HG02763 (cell line): ENCODE results near the gene PANK2.
"Not testable (repeated sequence)": the region's sequence is repeated elsewhere in the genome, so short reads cannot be mapped to it uniquely, and the experiment has no call there.

ENCODE experiments used
- ATAC-seq: cut with Tn5 transposase; IDR thresholded peaks from one replicate; pipeline ENCODE4 v1.9.1; 2021; ENCODE audit warnings: mild to moderate bottlenecking, moderate library complexity; ENCODE audit not compliant: unreplicated experiment

PANK2 gene

DNA sequence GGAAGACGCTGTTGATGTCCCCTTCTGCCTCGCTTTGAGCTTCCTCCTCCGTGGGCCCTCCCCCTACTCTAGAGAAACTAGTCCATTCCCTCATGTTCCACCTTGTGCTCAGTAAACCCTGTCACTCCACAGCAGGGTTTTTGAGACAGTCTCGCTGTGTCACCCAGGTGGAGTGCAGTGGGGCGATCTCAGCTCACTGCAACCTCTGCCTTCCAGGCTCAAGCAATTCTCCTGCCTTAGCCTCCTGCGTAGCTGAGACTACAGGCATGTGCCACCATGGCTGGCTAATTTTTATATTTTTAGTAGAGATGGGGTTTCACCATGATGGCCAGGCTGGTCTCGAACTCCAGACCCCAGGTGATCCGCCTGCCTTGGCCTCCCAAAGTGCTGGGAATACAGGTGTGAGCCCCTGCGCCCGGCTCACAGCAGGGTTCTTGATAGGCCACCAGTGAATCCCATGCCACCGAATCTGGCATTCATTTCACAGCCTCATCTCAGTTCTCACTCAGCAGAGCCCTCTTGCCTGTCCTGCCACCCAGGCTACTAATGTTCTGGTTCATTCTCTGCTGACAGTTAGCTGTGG is 36.0 kb downstream of the PANK2 start:
- ATAC-seq, result no peak

DNA sequence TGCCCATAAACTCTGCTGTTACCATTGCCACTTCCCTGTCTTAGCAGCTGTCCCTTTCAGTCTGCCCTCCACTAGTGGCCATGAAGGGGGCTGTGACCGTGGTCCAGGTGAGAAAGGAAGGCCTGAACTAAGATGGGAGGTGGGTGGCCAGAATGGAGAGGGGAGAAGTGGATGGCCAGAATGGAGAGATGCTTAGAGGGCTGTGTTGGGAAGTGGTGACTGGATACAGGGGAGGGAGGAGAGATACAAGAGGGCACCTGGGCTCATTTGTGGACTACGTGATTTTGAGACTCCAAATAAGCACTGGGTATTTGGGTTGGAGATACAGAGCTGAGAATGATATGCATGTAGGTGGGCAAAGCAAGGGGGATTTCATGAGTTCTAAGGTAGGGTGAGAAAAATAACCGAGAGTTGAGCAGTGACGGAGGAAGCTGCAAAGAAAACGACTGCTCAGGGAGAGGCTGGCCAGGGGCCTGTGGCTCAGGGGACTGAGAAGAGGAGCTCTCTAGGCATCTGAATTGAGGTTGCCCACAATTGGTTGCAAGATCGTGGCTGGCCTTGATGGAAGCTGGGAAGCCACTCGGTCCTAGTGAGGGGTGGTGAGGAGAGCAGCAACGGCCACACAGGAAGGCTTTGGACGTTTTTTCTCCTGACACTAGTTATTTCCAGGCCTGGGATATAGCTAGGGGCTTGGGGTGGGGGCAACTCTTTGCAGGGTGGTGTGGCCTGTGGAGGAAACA is 36.9 kb downstream of the PANK2 start:
- no peak for ATAC-seq

DNA sequence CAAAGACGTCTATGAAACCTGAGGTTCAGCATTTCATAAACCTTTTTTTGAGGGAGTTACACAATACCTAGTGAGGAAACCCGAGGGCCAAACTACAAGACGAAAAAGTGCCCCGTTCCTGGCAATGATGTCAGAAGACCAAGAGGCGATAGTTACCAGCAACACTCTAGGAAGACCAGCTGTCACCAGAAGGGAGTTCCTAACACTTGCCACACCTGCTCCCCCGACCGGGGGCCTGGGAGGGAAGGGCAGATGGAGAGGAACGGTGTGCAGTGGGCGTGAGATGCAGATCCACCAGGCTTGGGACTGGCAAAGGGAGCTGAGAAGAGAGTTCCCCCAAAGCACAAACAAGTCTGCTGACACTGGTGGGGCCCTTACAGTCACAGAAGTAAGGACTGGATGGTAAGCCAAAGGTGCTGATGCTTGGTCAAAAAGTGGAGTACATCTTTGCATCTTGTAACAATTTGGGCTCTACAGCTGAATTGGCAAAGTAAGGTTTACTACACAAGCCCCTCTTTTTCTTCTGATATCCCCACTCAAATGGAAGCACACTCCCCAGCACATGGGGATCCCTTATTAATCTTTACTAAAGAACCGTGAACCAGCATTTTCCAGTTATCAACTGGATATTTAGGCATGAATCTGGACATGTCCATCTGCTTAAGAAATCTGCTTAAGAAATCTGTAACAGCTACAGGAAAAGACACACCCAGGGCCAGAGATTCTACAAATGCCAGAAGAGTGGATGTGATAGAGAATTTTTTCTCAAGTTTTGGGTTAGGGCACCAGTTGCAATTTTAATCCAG is 38.5 kb downstream of the PANK2 start:
- no peak for ATAC-seq

DNA sequence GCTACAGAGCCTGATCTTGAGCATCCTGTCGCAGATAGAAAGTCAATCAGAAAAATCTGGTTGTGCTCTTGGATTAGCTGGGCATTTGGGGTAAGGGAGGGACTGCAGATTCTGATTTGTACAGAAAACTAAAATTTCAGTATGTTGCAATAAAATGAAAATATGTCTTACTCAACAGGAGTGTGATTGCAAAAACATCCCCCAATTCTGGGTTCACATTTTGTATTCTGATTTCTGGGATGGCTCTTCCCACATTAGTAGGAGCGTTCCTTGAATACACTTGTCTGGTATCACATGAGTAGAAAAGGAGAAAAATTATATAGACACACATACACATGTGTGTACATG is 40.5 kb downstream of the PANK2 start:
- ATAC-seq, result no peak

DNA sequence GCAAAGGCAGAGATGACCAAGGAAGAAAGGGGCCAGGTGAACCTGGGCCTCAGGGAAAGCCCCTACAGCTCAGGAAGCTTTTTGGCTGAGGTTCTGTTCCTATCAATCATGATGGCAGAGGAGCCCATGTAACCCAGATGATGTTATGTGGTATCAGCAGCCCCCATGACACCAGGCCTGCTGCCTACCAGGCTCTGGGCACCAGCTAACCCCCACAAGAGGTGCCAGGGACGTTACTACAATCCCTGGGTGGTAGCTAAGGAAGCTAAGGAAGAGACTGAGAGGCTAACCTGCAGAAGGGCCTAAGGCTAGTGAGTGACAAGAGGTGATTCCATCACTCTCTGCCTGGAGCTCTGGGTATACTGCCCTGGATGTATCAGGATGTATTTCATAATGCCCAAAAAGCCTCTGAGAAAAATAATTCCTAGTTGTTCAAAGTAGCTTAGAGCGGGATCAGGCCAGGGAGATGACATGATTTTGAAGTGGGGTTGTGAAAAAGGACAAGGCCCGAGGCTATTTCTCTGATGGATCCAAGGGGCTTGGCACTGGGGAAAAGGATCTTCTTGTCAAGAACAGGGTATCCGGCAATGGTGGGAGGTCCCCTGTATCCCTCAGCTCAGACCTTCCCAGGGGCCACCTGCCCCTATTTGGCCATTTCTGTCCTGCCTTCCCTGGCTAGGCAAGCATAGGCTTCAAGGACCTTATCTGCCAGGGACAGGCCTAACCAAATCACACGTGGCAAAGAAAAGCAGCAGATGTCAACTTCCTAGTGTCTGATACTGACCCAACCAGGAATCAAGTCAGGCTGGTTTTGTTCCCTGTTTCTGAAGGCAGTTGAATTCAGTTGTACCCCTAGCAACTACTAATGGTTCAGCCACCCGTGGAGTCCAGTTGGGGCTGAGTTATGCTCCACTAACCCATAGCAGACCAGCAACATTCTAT is 41.3 kb downstream of the PANK2 start:
- ATAC-seq, result no peak

DNA sequence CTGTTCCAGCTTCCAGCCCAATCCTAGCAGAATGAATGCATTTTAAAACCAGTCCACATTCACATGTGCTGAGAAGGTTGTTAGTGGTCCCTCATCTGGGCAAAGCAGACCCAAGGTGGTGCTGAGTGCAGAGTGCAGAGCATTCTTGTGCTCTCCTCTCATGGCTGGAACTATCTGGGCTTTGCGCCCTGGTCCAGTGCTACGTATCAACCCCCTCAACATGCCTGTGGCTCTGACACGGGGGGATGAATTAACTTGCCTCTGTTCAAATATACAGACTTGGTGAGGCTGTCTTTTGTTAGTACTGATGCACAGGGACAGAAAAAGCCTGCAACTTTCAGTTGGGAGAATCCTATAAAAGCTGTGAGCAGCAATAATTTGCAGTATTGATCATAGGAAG is 42.5 kb downstream of the PANK2 start:
- no peak for ATAC-seq

DNA sequence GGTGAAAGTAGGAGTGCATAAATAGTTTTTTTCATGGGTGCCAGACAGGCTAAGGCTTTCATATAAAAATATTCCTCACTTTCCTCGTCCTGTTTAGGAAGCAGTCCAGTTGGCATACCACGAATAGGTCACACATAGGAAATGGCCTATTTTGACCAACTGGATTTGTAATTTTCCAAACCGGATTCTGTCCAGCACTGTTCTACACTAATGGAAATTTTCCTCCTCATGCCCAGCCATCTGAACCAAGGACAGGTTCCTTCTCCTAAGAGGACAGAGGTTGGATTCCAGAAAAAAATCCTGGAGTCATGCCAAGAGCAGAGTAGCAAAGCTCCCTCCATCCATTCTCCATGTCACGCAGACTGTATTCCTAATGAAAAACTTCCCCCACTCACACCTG is 43.1 kb downstream of the PANK2 start:
- no peak for ATAC-seq

DNA sequence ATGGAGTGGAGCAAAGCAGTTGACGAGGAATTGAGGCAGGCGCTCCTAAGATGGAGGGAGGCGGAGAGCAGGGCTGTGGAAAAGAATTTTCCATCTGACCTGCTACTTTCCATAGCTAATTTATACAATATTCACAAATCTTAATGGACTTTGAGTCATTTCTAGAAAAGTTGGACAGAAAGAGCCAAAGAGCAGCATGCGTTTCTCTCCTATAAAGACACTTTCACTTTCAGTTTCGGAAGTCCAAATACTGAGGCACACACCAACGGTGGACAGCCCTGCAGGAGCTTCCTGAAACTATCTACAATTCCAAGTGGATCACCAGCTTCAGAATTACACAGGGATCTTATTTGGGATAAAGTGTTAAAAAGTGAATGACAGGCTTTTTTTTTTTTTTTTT is 43.5 kb downstream of the PANK2 start:
- no peak for ATAC-seq

DNA sequence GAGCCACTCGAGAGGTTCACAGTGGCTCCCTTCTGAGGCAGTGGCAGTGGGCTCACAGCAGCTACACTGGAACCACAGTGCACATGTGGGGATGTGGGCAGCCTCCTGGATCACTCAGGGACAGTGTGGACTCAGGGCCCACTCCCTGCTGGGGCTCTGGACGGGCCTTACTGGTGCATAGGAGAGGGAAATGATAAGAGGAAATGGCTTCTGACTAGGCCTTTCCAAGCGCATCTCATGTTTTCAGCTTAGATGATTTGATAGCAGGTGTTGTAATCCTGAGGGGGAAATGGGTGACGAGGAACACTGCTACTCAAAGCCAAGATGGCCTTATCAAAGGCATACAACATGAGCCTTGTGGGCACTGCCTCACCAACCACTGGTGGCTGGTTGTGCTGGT is 44.0 kb downstream of the PANK2 start:
- ATAC-seq, result no peak

DNA sequence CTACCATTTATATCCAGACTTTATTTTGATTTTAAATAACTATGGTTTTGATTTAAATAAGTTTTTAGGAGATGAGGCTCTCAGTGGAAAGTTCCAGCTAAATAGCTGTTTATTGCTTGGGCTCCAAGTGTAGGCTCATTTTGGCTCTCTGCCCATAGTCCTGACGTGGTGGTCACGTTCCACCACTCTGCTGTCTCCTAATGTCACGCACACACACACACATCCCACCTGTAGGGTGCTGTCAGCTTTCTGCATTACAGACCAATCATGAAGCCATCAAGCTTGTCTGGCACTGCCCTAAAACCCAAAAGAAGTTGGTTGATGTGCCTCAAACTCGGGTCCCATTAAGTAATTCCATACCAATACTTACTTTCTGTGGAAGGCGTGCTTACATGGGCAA is 45.4 kb downstream of the PANK2 start:
- ATAC-seq, result no peak

DNA sequence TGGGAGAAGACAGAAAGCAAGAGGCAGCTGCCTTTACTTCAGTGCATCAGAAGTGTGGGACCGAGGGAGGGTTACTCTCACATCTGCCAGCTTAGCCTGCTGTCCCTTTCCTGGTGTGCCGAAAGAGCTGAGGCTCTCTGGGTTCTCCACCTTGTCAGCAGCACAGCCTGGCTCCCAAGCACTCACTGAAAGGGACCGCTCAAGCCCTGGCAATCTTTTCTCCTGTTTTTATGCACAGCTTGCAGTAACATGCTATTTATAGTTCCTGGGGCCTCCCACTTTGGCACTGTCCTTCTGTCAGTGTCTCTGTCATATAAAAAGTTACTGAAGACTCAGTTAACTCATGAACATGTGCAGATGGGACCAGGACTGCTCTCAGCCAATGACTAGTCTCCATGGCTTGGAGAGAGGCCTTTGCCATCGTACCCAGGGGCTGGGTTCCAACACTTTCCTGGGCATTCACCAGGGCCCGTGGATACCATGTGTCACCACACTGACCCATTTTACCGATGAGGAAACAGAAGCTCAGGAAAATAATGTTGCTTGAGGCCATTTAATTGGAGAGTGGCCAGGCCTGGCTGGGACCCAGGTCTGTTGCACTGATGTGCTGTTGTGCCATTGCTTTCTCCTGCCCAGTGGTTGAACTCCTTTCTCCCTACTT is 46.2 kb downstream of the PANK2 start:
- no peak for ATAC-seq

DNA sequence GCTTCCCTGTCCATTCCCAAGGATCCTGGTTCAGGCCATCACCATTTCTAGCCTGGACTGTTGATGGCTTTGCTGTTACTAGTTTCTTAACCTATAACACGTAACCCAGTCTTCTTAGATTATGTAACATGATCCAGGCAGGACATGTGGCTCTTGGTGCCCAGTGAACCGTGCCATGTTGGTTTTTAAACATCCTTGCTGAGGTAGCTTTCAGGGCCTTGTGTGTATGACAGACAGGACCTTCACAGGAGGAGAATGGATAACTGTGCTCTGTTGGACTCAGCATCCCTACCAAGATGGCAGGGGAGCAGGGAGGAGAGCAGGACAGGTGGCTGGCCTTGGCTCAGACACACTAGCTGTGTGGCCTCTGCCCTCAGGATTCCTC is 46.8 kb downstream of the PANK2 start:
- ATAC-seq, result no peak

DNA sequence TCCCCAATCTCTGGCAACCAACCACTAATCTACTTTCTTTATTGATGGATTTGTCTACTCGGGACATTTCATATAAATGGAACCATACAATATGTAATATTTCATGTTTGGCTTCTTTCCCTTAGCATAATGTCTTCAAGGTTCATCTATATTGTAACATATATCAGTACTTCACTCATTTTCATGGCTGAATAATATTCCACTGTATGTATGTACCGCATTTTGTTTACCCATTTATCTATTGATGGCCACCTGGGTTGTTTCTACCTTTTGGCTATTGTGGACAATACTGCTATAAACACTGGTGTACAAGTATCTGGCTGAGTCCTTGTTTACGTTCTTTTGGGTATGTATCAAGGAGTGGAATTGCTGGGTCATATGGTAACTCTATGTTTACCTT is 48.4 kb downstream of the PANK2 start:
- ATAC-seq, result no peak

DNA sequence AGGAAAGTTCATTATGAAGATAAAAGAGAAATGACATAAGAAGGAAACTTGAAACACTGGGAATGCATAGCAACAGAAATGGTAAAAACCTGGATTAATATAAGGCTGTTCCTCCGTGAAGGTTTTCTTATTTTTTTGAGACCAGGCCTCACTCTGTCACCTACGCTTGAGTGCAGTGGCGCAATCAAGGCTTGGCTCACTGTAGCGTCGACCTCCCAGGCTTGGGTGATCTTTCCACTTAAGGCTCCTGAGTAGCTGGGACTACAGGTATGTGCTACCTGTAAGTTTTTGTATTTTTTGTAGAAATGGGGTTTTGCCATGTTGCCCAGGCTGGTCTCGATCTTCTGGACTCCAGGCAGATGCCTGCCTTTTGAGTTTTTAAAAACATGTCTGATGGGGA is 51.7 kb downstream of the PANK2 start:
- ATAC-seq, result no peak

DNA sequence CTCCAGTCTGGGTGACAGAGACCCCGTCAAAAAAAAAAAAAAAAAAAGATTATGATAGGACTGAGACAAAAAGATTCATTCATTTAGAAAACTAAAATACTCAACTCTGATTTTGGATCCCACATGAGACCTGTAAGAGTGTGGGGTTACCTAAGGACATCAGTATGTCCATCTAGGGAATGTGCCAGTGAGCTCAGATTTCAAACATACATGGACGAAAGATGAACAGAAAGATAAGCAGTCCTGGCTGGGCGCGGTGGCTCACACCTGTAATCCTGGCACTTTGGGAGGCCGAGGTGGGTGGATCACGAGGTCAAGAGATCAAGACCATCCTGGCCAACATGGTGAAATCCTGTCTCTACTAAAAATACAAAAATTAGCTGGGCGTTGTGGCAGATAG is 57.5 kb downstream of the PANK2 start:
- not testable (repeated sequence) for ATAC-seq

DNA sequence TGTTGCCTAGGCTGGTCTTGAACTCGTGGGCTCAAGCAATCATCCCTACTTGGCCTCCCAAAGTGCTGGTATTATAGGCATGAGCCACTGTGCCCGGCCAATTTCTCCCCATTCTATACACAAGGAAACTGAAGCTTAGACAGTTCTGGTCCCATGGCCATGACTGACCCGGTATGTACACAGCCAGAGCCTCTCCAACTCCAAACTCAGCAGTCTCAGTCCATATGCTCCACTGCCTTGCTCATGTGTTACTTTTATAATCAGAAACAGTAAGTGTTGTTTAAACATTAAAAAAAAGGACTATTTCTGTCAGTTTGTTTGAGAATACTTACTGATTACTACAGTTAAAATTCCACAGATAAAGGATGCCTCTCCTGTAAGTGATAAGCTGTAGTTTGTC is 75.5 kb downstream of the PANK2 start:
- ATAC-seq, result no peak

DNA sequence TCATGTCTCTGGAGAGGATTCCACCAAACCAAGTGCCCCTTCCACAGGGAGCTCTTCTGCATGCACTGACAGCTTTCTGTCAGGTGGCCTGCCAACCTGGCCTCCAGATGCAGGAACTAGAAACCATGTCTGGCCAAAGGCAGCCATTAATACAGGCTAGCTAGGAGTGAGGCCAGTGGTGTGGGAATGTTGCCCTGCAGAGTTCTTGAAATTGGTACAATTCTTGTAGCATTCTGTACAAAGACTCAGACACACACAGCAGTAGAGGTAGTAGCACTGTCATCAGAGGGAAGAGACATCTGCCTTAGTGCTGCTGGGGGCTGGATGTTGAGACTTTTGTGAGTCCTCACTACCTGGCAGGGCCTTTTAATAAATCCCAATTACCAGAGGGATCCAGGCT is 77.4 kb downstream of the PANK2 start:
- no peak for ATAC-seq

DNA sequence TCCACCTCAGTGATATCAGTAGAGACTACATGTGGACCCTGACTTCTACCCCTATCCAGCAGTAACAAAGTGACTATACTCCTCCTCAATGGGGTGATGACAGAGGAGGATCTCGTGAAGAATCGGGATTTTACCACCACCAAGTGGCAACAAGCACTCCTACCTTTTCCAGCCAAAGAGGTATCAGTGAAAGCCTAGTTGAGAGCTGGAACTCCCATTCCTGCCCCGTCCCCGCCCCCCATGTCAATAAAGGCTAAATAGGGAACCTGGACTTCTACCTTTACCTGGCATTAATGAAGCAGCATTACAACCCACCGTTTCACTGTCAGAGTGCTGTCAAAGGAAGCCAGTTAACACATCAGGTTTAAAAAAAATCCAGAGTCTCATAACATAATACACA is 80.8 kb downstream of the PANK2 start:
- ATAC-seq, result no peak

DNA sequence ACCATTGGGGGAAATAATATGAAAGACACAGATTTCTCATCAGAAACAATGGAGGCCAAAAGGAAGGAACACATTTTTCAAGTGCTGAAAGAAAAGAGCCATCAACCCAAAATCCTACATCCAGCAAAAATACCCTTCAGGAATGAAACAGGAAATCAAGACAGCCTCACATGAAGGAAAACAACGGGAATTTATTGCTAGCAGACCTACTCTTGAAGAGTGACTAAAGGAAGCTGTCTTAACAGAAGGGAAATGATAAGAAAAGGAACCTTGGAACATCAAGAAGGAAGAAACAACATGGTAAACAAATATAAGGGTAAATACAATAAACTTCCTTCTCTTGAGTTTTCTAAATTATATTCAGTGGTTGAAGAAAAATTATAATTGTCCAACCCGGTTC is 82.0 kb downstream of the PANK2 start:
- ATAC-seq, result no peak

DNA sequence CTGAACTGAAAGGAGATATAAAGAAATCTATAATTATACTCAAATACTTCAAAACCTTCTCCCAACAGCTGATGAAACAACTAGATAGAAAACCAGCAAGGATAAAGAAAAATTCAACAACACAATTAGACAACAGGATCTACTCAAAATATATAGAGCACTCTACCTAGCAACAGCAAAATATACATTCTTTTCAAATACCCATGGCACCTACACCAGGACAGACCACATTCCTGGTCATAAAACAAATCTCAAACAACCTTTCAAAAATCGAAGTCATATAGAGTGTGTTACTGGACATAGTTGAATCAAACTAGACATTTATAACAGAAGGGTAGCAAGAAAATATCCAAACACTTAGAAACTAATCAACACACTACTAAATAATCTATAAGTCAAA is 83.0 kb downstream of the PANK2 start:
- ATAC-seq, result no peak

DNA sequence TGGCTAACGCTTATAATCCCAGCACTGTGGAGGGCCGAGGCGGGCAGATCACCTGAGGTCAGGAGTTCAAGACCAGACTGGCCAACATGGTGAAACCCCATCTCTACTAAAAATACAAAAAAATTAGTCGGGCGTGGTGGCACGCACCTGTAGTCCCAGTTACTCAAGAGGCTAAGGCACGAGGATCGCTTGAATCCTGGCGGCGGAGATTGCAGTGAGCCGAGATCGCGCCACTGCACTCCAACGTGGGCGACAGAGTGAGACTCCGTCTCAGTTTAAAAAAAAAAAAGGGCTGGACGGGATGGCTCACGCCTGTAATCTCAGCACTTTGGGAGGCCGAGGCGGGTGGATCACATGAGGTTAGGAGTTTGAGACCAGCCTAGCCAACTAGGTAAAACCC is 83.4 kb downstream of the PANK2 start:
- ATAC-seq, result not testable (repeated sequence)
